ENCODE results near the gene SULT2B1. TPM values are rescaled to one million over a fixed set of nuclear protein-coding genes. Genes with fewer than 3 reads are reported as not detected.
"Not testable (repeated sequence)": the region's sequence is repeated elsewhere in the genome, so short reads cannot be mapped to it uniquely, and the experiment has no call there.

The SULT2B1 gene
- total RNA-seq, 1 donor from 2014 or later = 1.6 TPM

GRCh38 chr19:48630296-48631063 lies 78.5 kb downstream of the SULT2B1 start:
- H3K27ac Mint-ChIP-seq = no peak overlapping the region
- H3K9me3 Mint-ChIP-seq = no peaks in the 10 kb centered on the region
- peak overlapping the region; percentile 69 for H3K4me3 Mint-ChIP-seq
- peak; percentile 80 for DNase-seq (ENCODE audit: low spot score)
- H3K27me3 Mint-ChIP-seq (ENCODE audit: insufficient read depth, low read depth) = peaks cover 4% of the 10 kb centered on the region
- H3K4me1 Mint-ChIP-seq = peaks cover 55% of the 10 kb centered on the region
- Histone ChIP-seq H3K36me3 (no peaks in the 10 kb centered on the region), H3K9ac (no peak overlapping the region), H3K27me3 (no peaks in the 10 kb centered on the region), H3K4me3 (peak overlapping the region; percentile 37), H3F3A (ENCODE audit: low read depth) (peaks cover 49% of the 10 kb centered on the region), H3K4me2 (peak overlapping the region; percentile 70), H3K4me1 (peaks cover 23% of the 10 kb centered on the region), H4K20me1 (ENCODE audit: low read depth) (peaks cover 39% of the 10 kb centered on the region), H3K27ac (peak overlapping the region; percentile 42), H3K79me2 (ENCODE audit: low read depth) (peaks cover 10% of the 10 kb centered on the region), H2AFZ (replicated peaks) (no peak overlapping the region), H3K9me3 (ENCODE audit: low read depth) (no peaks in the 10 kb centered on the region)
- H3K36me3 Mint-ChIP-seq = peaks cover 2% of the 10 kb centered on the region
- peak; percentile 30 for TF ChIP-seq EZH2 (IDR thresholded peaks at IDR 0.05)
- peak; percentile 33 for TF ChIP-seq CTCF (IDR thresholded peaks at IDR 0.05)
- TF ChIP-seq EZH2phosphoT487 (IDR thresholded peaks at IDR 0.05) = no peak

- no peaks in the 10 kb centered on the region for H3K9me3 ChIP-seq (ENCODE audit: low read depth)
- peaks cover 23% of the 10 kb centered on the region for H3K4me1 ChIP-seq
- H4K20me1 ChIP-seq (ENCODE audit: low read depth) = peaks cover 36% of the 10 kb centered on the region
- Mint-ChIP-seq H3K4me3 (peak overlapping the region; percentile 50), H3K4me1 (peaks cover 57% of the 10 kb centered on the region), H3K27ac (no peak overlapping the region), H3K9me3 (no peaks in the 10 kb centered on the region), H3K27me3 (ENCODE audit: insufficient read depth, low read depth) (peaks cover 4% of the 10 kb centered on the region), H3K36me3 (peaks cover 2% of the 10 kb centered on the region)
- H2AFZ ChIP-seq (replicated peaks) = no peak overlapping the region
- peak overlapping the region; percentile 37 for H3K4me3 ChIP-seq
- no peaks in the 10 kb centered on the region for H3K27me3 ChIP-seq
- no peak for TF ChIP-seq CTCF (IDR thresholded peaks at IDR 0.05)
- TF ChIP-seq EZH2phosphoT487 (IDR thresholded peaks at IDR 0.05) = no peak
- no peak for TF ChIP-seq EZH2 (IDR thresholded peaks at IDR 0.05)
- no peak overlapping the region for H3K27ac ChIP-seq
- no peaks in the 10 kb centered on the region for H3K36me3 ChIP-seq
- H3K79me2 ChIP-seq (ENCODE audit: low read depth) = peaks cover 9% of the 10 kb centered on the region
- DNase-seq (ENCODE audit: low spot score) = no peak
- peaks cover 54% of the 10 kb centered on the region for H3F3A ChIP-seq (ENCODE audit: low read depth)
- H3K9ac ChIP-seq = no peak overlapping the region
- H3K4me2 ChIP-seq = peak overlapping the region; percentile 70
Observed at GRCh38 chr19:48631225-48631624, 79.3 kb downstream of the SULT2B1 start.

GRCh38 chr19:48632286-48632685 lies 80.3 kb downstream of the SULT2B1 start:
- Mint-ChIP-seq H3K4me1 (peaks cover 57% of the 10 kb centered on the region), H3K4me3 (peak overlapping the region; percentile 54)
- peaks cover 35% of the 10 kb centered on the region for H4K20me1 ChIP-seq (ENCODE audit: low read depth)
- not testable (repeated sequence) for H3K27me3 ChIP-seq; H3K4me2 ChIP-seq; H3K36me3 Mint-ChIP-seq; H3K27me3 Mint-ChIP-seq (ENCODE audit: insufficient read depth, low read depth); H3K27ac ChIP-seq; DNase-seq (ENCODE audit: low spot score); H3K9me3 Mint-ChIP-seq; H2AFZ ChIP-seq (replicated peaks); H3K9me3 ChIP-seq (ENCODE audit: low read depth); H3K36me3 ChIP-seq; H3K27ac Mint-ChIP-seq; H3K79me2 ChIP-seq (ENCODE audit: low read depth); H3K4me3 ChIP-seq; H3K9ac ChIP-seq
- H3F3A ChIP-seq (ENCODE audit: low read depth) = peaks cover 65% of the 10 kb centered on the region
- H3K4me1 ChIP-seq = peaks cover 23% of the 10 kb centered on the region

- H3K4me1 ChIP-seq = peaks cover 23% of the 10 kb centered on the region
- H3K9ac ChIP-seq = no peak overlapping the region
- Mint-ChIP-seq H3K27me3 (ENCODE audit: insufficient read depth, low read depth) (peaks cover 7% of the 10 kb centered on the region), H3K36me3 (peaks cover 2% of the 10 kb centered on the region), H3K9me3 (no peaks in the 10 kb centered on the region), H3K27ac (no peak overlapping the region), H3K4me1 (peaks cover 58% of the 10 kb centered on the region), H3K4me3 (peak overlapping the region; percentile 54)
- no peaks in the 10 kb centered on the region for H3K27me3 ChIP-seq
- H3F3A ChIP-seq (ENCODE audit: low read depth) = peaks cover 67% of the 10 kb centered on the region
- TF ChIP-seq EZH2phosphoT487 (IDR thresholded peaks at IDR 0.05) (no peak), EZH2 (IDR thresholded peaks at IDR 0.05) (no peak), CTCF (IDR thresholded peaks at IDR 0.05) (no peak)
- no peak overlapping the region for H3K27ac ChIP-seq
- H3K4me2 ChIP-seq = no peak overlapping the region
- H3K79me2 ChIP-seq (ENCODE audit: low read depth) = peaks cover 10% of the 10 kb centered on the region
- no peak for DNase-seq (ENCODE audit: low spot score)
- no peak overlapping the region for H3K4me3 ChIP-seq
- H4K20me1 ChIP-seq (ENCODE audit: low read depth) = peaks cover 35% of the 10 kb centered on the region
- no peaks in the 10 kb centered on the region for H3K36me3 ChIP-seq
- no peak overlapping the region for H2AFZ ChIP-seq (replicated peaks)
- no peaks in the 10 kb centered on the region for H3K9me3 ChIP-seq (ENCODE audit: low read depth)
Observed at GRCh38 chr19:48632692-48633147, 80.7 kb downstream of the SULT2B1 start.
